ENCODE results near the gene GSTM3. TPM values are rescaled to one million over a fixed set of nuclear protein-coding genes. Genes with fewer than 3 reads are reported as not detected.
"Not testable (repeated sequence)": the region's sequence is repeated elsewhere in the genome, so short reads cannot be mapped to it uniquely, and the experiment has no call there.

Gene GSTM3
- total RNA-seq, 4 donors from 2014 or later = 61.1 to 162 (median 132) TPM

GRCh38 chr1:109757936-109758786 lies 17.3 kb upstream of the GSTM3 start:
- Histone ChIP-seq H3K27me3 (no peaks in the 10 kb centered on the region), H3K36me3 (no peaks in the 10 kb centered on the region), H3K27ac (no peak overlapping the region), H3K9me3 (no peaks in the 10 kb centered on the region), H3K4me1 (no peaks in the 10 kb centered on the region), H3K4me3 (replicated peaks in 1 of 3) (no peak overlapping the region)
- WGBS, 2 donors = 89 to 91% methylated on average over 10 to 13 of the region's 13 CpGs
- intact Hi-C loops (cut with DNase I) = no loop called here
- DNase-seq = no peak
- TF ChIP-seq CTCF (IDR thresholded peaks at IDR 0.05) (no peak), POLR2A (IDR thresholded peaks at IDR 0.05) (no peak)

- H3K4me1 ChIP-seq = no peaks in the 10 kb centered on the region
- no peaks in the 10 kb centered on the region for H3K9me3 ChIP-seq
- no peaks in the 10 kb centered on the region for H3K27me3 ChIP-seq
- DNase-seq = no peak
- intact Hi-C loops (cut with DNase I) = no loop called here
- no peak overlapping the region for H3K4me3 ChIP-seq (replicated peaks in 1 of 3)
- H3K27ac ChIP-seq = no peak overlapping the region
- no peak for TF ChIP-seq POLR2A (IDR thresholded peaks at IDR 0.05)
- no peak for TF ChIP-seq CTCF (IDR thresholded peaks at IDR 0.05)
- 88 to 93% methylated on average over 7 of the region's 7 CpGs for WGBS, 2 donors
- no peaks in the 10 kb centered on the region for H3K36me3 ChIP-seq
These were observed 16.1 kb upstream of the GSTM3 start for GRCh38 chr1:109756848-109757521.

- H3K4me3 ChIP-seq (replicated peaks in 1 of 3); intact Hi-C loops (cut with DNase I); H3K9me3 ChIP-seq; H3K4me1 ChIP-seq; H3K27ac ChIP-seq; H3K36me3 ChIP-seq; DNase-seq; H3K27me3 ChIP-seq: not testable (repeated sequence)
- WGBS, 2 donors = 86 to 94% methylated on average over 5 of the region's 5 CpGs
These were observed 15.5 kb upstream of the GSTM3 start for GRCh38 chr1:109756325-109756724.

GRCh38 chr1:109754738-109755137 lies 13.9 kb upstream of the GSTM3 start:
- Histone ChIP-seq H3K36me3 (no peaks in the 10 kb centered on the region), H3K9me3 (no peaks in the 10 kb centered on the region), H3K4me3 (replicated peaks in 1 of 3) (no peak overlapping the region), H3K27ac (no peak overlapping the region), H3K4me1 (no peaks in the 10 kb centered on the region), H3K27me3 (no peaks in the 10 kb centered on the region)
- intact Hi-C loops (cut with DNase I) = no loop called here
- 79 to 85% methylated on average over 2 of the region's 2 CpGs for WGBS, 2 donors
- TF ChIP-seq CTCF (IDR thresholded peaks at IDR 0.05) (no peak), POLR2A (IDR thresholded peaks at IDR 0.05) (no peak)
- no peak for DNase-seq

- Histone ChIP-seq H3K27ac (no peak overlapping the region), H3K27me3 (no peaks in the 10 kb centered on the region), H3K9me3 (no peaks in the 10 kb centered on the region), H3K4me1 (no peaks in the 10 kb centered on the region), H3K4me3 (replicated peaks in 1 of 3) (no peak overlapping the region), H3K36me3 (no peaks in the 10 kb centered on the region)
- intact Hi-C loops (cut with DNase I) = no loop called here
- DNase-seq = no peak
- TF ChIP-seq POLR2A (IDR thresholded peaks at IDR 0.05) (no peak), CTCF (IDR thresholded peaks at IDR 0.05) (no peak)
- 89 to 92% methylated on average over 12 of the region's 12 CpGs for WGBS, 2 donors
These were observed 10.9 kb upstream of the GSTM3 start for GRCh38 chr1:109751531-109752260.
